ENCODE results near the gene KLK10.

DNA sequence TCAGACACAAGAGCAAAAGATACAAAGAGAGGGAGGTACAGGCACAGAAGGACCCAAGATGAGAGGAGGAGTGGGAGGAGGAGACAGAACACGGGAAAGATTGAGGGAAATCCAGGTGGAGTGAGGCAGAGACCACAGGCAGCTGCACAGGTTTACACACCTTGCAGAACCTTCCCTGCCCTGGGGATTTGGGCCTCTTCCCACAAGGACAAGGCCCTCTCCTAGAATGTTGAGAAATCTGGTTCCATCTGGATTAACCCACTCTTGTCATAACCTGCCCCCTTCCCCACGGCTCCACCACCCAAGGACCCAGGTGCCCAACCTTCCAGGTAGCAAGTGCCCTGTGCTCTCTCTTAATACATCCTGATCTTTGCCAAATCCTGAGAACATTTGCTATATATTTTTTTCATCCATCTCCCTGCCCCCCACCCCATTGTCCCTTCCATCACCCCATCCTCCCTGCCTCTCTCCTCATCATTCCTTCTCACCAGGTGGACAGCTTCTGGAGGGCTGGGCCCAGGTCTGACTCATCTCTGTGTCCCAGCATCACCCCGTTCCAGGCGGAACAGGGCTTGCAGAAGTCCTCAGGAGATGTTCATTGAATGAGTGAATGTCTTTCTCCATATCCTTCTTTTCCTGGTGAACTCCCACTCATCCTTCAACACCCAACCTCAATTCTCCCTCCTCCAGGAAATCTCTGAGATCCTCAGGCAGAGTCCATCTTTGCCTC lies 9.3 kb downstream of the KLK10 start:
- TF ChIP-seq POLR2A (IDR thresholded peaks at IDR 0.05; ENCODE audit: low read depth, low read length): no peak
- TF ChIP-seq TAF1 (IDR thresholded peaks at IDR 0.05; ENCODE audit: borderline replicate concordance, low read depth, low read length): no peak
- no peak for TF ChIP-seq POLR2AphosphoS5 (IDR thresholded peaks at IDR 0.05; ENCODE audit: low read depth, low read length)
